Activated CD8-positive, alpha-beta memory T cell treated with anti-CD3 and anti-CD28 coated beads, Interleukin-2, amount 50 U/mL, for 48 hours (primary cell): Measurements from ENCODE around the gene ATPAF2.
A peak's percentile ranks its signal among the peaks of the same experiment; 100 is the strongest.

Experiments used
- DNase-seq: peaks from one replicate; pipeline ENCODE4 v3.0.0-alpha.2; 2020

ATPAF2 gene

GRCh38 chr17:17985153-17985552 is 53.8 kb downstream of the ATPAF2 start:
- DNase-seq = no peak

DNA sequence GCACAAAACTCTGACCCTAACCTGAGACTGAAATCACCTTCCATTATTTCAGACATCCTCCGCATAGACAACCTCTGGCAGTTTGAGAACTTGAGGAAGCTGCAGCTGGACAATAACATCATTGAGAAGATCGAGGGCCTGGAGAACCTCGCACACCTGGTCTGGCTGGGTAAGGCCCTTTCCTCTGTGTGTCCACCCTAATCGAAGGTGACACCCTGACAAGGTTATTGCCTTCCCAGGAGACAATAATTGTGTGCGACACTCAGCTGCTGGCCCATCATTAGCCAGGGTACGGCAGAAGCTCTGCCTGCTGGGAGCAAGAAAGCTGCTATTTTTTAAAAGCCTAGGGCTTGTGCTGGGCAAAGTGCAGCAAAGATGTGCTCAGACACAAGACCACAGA is 55.2 kb downstream of the ATPAF2 start:
- DNase-seq = no peak

DNA sequence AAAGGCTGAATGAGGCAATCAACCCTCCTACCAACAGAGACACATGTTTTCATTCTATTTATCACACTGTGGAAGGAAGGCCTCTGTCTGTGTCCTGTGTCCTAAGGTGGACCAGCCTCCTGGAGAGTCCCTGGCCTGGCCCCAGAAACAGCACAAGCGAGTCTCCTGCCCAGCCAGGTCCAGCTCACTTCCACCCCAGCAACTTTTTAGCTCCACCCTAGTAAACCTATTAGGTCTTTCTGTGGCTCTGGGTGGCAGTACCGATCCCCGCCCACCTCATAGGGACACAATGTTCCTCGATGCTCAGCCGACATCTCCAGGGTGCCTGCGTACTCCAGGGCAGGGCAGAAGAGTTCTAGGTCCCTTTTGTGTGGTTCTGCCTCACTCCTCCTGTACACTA is 55.6 kb downstream of the ATPAF2 start:
- no peak for DNase-seq

DNA sequence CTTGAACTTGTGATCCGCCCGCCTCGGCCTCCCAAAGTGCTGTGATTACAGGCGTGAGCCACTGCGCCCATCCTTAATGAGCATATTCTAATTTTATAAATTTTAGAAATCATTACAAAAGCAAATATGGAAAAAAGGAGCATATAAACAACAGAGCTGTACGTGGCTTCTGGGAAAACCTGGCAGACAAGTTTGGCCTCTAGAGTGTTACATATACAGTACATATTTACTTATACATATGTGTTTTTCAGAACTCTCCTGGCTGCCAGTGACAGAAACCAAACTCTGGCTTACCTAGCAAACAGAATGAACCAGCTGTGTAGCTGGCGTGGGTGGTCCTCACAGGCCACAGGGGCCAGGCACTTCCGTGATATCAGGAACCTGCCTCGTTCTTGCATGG is 56.2 kb downstream of the ATPAF2 start:
- no peak for DNase-seq

GRCh38 chr17:17981330-17981729 is 57.6 kb downstream of the ATPAF2 start:
- DNase-seq = no peak

- no peak for DNase-seq
Observed at GRCh38 chr17:17979778-17980177, 59.2 kb downstream of the ATPAF2 start.

- no peak for DNase-seq
Observed at GRCh38 chr17:17978481-17979424, 60.2 kb downstream of the ATPAF2 start.

- no peak for DNase-seq
Observed at GRCh38 chr17:17976931-17977570, 61.9 kb downstream of the ATPAF2 start.

DNA sequence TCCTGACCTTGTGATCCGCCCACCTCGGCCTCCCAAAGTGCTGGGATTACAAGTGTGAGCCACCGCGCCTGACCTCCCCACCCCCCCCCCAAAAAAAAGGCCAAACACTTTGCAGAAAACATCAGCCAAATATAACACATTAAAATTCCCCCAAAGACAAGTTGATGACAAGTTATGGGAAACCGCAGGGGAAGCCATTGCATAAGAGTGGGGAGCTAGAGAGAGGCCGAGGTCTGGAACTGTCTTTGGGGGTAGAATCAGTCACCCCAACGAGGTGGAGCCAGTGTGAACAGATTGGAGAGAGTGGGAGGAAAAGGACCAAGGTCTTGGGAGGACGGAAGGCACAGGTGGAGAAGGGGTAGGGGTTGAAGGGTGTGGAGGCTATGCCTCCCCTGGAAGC is 63.5 kb downstream of the ATPAF2 start:
- no peak for DNase-seq

- DNase-seq = no peak
Observed at GRCh38 chr17:17972952-17973254, 66.1 kb downstream of the ATPAF2 start.

DNA sequence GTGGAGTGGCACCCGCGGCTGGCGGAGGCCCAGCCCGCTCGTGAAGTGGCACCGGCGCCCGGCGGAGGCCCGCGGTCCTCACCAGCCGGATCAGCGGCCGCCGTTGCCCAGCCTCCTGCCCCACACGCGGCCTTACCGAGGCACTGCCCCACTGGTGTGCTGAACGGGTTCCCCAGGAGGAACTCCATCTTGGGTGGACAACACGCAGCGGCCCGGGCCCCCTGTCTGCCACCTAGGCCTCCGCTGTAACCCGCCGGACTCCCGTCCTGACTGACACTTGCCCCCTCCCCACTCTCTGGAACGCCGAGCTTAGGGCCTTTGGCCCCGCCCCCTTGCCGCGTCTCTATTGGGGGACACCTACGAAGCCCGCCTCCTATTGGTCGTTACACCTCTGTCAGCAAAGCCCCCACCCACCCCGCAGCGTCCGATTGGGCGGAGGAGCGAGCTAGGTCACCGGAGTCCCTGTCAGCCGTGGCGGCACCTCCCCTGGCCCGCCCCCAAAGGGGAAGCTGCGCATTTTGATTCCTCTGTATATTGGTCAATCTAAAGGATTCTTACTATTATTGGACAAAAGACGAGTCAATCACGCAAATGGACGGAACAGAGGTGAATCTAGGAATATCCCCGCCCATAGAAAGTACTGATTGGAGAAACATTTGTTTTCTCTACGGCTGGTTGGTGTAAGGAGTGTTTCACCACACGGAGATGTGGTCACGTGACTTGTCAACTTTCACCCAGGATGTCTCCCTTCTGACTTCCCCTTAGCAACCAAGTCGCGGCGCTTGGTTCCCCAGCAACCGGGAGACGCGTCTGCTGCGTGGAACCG is 66.6 kb downstream of the ATPAF2 start, which contains the start of the genes DRC3 and TOM1L2:
Gene DRC3 (plus strand): TSS at position 737 of the 826 bp plus-strand sequence. CDS start 4,737 bp downstream, outside the sequence.
Gene TOM1L2 (minus strand): TSS at position 275 of the 826 bp plus-strand sequence. CDS start 87 bp downstream, at position 188.
- DNase-seq = peak; percentile 99

DNA sequence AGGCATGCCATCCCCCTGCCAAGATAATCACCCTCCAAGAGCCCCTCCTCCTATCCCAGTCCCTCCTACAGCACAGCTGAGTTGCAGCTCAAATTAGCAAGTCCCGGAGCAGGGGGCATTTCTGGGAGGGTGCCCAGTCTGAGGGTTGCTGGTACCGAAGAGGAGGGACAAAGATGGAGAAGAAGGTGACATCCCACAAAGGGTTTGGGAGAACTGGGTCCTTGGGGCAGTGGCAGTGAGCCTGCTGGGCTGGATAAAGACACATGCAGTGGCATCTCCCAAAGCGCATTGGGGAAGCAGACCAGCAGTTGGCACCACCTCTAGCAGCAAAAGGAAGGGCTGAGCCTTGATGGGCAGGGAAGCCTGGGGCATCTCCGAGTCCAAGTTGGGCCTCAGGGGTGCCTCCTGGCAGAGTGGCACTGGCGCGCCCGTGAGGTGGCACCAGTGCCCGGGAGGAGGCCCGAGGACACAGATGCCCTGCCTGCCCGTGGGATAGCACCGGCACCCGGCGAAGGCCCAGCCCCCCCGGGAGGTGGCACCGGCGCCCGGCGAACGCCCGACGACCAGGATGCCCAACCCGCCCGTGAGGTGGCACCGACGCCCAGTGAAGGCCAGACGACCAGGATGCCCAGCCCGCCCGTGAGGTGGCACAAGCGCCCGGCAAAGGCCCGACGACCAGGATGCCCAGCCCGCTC is 67.4 kb downstream of the ATPAF2 start:
- DNase-seq = no peak

DNA sequence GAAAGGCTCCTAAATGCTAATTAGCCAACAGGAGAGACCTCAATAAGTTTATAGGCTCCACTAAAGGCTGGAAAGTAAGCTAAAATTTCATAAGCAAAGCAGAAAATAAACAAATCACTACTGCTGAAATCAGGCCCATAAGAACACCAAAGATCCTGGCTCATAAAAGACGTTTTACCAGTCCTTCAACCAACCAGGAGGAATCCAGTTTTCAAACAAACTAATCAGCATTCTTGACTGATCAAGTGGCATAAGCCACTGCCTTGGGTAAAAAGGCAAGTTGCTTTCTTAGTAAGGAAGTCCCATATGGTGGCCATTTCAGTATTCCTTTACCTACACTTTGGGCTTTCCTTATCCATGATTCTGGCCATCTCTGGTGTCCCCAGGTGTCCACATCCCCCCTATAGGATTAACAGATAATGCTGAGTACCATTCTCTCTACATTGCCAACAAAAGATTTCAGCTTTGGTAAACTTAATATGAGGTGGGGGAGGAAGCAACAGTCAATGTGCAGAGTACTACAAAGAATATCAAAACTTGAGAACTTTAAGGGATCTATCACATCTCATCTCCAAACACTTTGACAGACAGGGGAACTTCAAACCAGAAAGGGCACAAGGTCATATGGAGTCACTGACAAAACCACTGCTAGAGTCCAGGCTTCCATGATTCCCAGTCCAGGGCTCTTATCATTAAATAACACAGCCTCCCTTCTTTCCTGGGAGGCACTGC is 68.1 kb downstream of the ATPAF2 start:
- DNase-seq = no peak
